NB4 (cell line): ENCODE measurements around the gene SSR1.

Experiments
- MYC ChIP-seq: IDR thresholded peaks from 2 replicates; pipeline ENCODE4 v1.6.1; 2011; ENCODE audit warnings: low read depth, low read length
- POLR2A ChIP-seq: IDR thresholded peaks from 2 replicates; pipeline ENCODE4 v1.6.1; 2011; ENCODE audit warnings: mild to moderate bottlenecking; ENCODE audit not compliant: insufficient read length; ENCODE audit errors: extremely low read depth
- TF ChIP-seq, protein P1 (sequence below): IDR thresholded peaks from one replicate; pipeline ENCODE4 v1.5.1; 2012; ENCODE audit warnings: low read depth, low read length
- TF ChIP-seq, protein P2 (sequence below): IDR thresholded peaks from 2 replicates; pipeline ENCODE4 v1.6.1; 2011; ENCODE audit warnings: low read depth, low read length

GRCh38 chr6:7241160-7241559 is 71.8 kb downstream of the SSR1 start:
- TF ChIP-seq, protein P1, sequence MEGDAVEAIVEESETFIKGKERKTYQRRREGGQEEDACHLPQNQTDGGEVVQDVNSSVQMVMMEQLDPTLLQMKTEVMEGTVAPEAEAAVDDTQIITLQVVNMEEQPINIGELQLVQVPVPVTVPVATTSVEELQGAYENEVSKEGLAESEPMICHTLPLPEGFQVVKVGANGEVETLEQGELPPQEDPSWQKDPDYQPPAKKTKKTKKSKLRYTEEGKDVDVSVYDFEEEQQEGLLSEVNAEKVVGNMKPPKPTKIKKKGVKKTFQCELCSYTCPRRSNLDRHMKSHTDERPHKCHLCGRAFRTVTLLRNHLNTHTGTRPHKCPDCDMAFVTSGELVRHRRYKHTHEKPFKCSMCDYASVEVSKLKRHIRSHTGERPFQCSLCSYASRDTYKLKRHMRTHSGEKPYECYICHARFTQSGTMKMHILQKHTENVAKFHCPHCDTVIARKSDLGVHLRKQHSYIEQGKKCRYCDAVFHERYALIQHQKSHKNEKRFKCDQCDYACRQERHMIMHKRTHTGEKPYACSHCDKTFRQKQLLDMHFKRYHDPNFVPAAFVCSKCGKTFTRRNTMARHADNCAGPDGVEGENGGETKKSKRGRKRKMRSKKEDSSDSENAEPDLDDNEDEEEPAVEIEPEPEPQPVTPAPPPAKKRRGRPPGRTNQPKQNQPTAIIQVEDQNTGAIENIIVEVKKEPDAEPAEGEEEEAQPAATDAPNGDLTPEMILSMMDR = no peak
- no peak for TF ChIP-seq POLR2A
- TF ChIP-seq, protein P2, sequence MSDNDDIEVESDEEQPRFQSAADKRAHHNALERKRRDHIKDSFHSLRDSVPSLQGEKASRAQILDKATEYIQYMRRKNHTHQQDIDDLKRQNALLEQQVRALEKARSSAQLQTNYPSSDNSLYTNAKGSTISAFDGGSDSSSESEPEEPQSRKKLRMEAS = no peak
- TF ChIP-seq MYC = no peak
